MM.1S (cell line): Measurements from ENCODE around the gene HSPA1L.
"Not testable (repeated sequence)": the region's sequence is repeated elsewhere in the genome, so short reads cannot be mapped to it uniquely, and the experiment has no call there.

Source experiments
- DNase-seq: peaks from one replicate; pipeline ENCODE4 v3.0.0-alpha.2; 2015
- H2AFZ ChIP-seq: fragments of 300-600 bp; sonication (generic); 2 replicates; pipeline ENCODE4 v1.6.0; 2016; ENCODE audit warnings: antibody characterized with exemption, low read length
- H3F3A ChIP-seq: fragments of 300-600 bp; sonication (generic); 2 replicates; pipeline ENCODE4 v1.6.1; 2016; ENCODE audit warnings: mild to moderate bottlenecking, antibody characterized with exemption, low read length, moderate library complexity, mixed read lengths; ENCODE audit not compliant: insufficient read depth
- H3K27ac ChIP-seq: fragments of 300-600 bp; sonication (generic); 2 replicates; pipeline ENCODE4 v1.5.1; 2016; ENCODE audit warnings: mild to moderate bottlenecking, low read length
- H3K27me3 ChIP-seq: fragments of 300-600 bp; sonication (generic); replicated peaks from 2 replicates; pipeline ENCODE4 v1.6.0; 2016; ENCODE audit warnings: low read length; ENCODE audit not compliant: insufficient read depth
- H3K36me3 ChIP-seq: fragments of 300-600 bp; sonication (generic); replicated peaks from 2 replicates; pipeline ENCODE4 v1.6.1; 2016; ENCODE audit warnings: mild to moderate bottlenecking, low read length, mixed read lengths; ENCODE audit not compliant: insufficient read depth
- H3K4me1 ChIP-seq: fragments of 300-600 bp; sonication (generic); 2 replicates; pipeline ENCODE4 v1.6.1; 2016; ENCODE audit warnings: low read length, mixed read lengths
- H3K4me2 ChIP-seq: fragments of 300-600 bp; sonication (generic); 2 replicates; pipeline ENCODE4 v1.6.0; 2016; ENCODE audit warnings: low read depth, low read length
- H3K4me3 ChIP-seq: fragments of 300-600 bp; sonication (generic); 2 replicates; pipeline ENCODE4 v1.5.1; 2016; ENCODE audit warnings: low read length, mixed read lengths
- H3K79me2 ChIP-seq: fragments of 300-600 bp; sonication (generic); 2 replicates; pipeline ENCODE4 v1.6.1; 2016; ENCODE audit warnings: mixed run types, low read length, mixed read lengths
- H3K9ac ChIP-seq: fragments of 300-600 bp; sonication (generic); 2 replicates; pipeline ENCODE4 v1.6.1; 2016; ENCODE audit warnings: low read length, mixed read lengths
- H3K9me2 ChIP-seq: fragments of 300-600 bp; sonication (generic); replicated peaks from 2 replicates; pipeline ENCODE4 v1.6.1; 2016; ENCODE audit warnings: mild to moderate bottlenecking, low read length, mixed read lengths; ENCODE audit not compliant: insufficient read depth
- H3K9me3 ChIP-seq: fragments of 300-600 bp; sonication (generic); replicated peaks from 2 replicates; pipeline ENCODE4 v1.6.1; 2016; ENCODE audit warnings: mild to moderate bottlenecking, low read length, mixed read lengths; ENCODE audit not compliant: insufficient read depth
- H4K20me1 ChIP-seq: fragments of 300-600 bp; sonication (generic); 2 replicates; pipeline ENCODE4 v1.6.1; 2016; ENCODE audit warnings: mild to moderate bottlenecking, low read length, moderate library complexity, mixed read lengths; ENCODE audit not compliant: insufficient read depth
- CTCF ChIP-seq: fragments of 300-600 bp; sonication (generic); IDR thresholded peaks from 2 replicates; pipeline ENCODE4 v1.5.1; 2016; ENCODE audit warnings: antibody characterized with exemption, low read length, mixed read lengths
- EZH2 ChIP-seq: fragments of 300-600 bp; sonication (generic); optimal IDR thresholded peaks from 2 replicates; pipeline ENCODE3; 2017; ENCODE audit warnings: low read depth, mild to moderate bottlenecking, antibody characterized with exemption, low read length, mixed read lengths
- EZH2phosphoT487 ChIP-seq: fragments of 300-600 bp; sonication (generic); IDR thresholded peaks from 2 replicates; pipeline ENCODE4 v1.6.1; 2018; ENCODE audit warnings: antibody characterized with exemption, low read length

The HSPA1L gene

GRCh38 chr6:31795616-31796298 is 19.3 kb downstream of the HSPA1L start, which contains the start of gene VARS1:
Gene VARS1, minus strand, starts transcription at chr6:31795752. Its CDS starts 535 bp downstream, at chr6:31795217.
- Histone ChIP-seq H3K9ac (peak within 1 kb of the TSS; percentile 100), H3K79me2 (peaks cover 45% of the 10 kb centered on the region), H3K9me2 (no peaks in the 10 kb centered on the region), H3K36me3 (no peaks in the 10 kb centered on the region), H4K20me1 (no peaks in the 10 kb centered on the region), H2AFZ (peak within 1 kb of the TSS; percentile 46; the same call in 1 of the 2 replicates), H3K27ac (peak within 1 kb of the TSS; percentile 83), H3K27me3 (no peaks in the 10 kb centered on the region), H3K9me3 (no peaks in the 10 kb centered on the region), H3K4me1 (peaks cover 8% of the 10 kb centered on the region), H3K4me2 (peak within 1 kb of the TSS; percentile 84), H3F3A (peaks cover 33% of the 10 kb centered on the region), H3K4me3 (peak within 1 kb of the TSS; percentile 100)
- TF ChIP-seq EZH2 (no peak), CTCF (peak; percentile 69), EZH2phosphoT487 (no peak)
- DNase-seq = peak; percentile 91

- peak overlapping the region; percentile 84 for H3K4me2 ChIP-seq
- TF ChIP-seq EZH2 (no peak), CTCF (no peak), EZH2phosphoT487 (no peak)
- H4K20me1 ChIP-seq = no peaks in the 10 kb centered on the region
- H3K27ac ChIP-seq = peak overlapping the region; percentile 83
- H3K4me1 ChIP-seq = peaks cover 14% of the 10 kb centered on the region
- peak overlapping the region; percentile 46; the same call in 1 of the 2 replicates for H2AFZ ChIP-seq
- H3K27me3 ChIP-seq = no peaks in the 10 kb centered on the region
- DNase-seq = no peak
- no peaks in the 10 kb centered on the region for H3K9me3 ChIP-seq
- no peaks in the 10 kb centered on the region; the same call in 1 of the 2 replicates for H3K36me3 ChIP-seq
- peak overlapping the region; percentile 100 for H3K4me3 ChIP-seq
- H3F3A ChIP-seq = peaks cover 38% of the 10 kb centered on the region
- H3K79me2 ChIP-seq = peaks cover 52% of the 10 kb centered on the region
- no peaks in the 10 kb centered on the region for H3K9me2 ChIP-seq
- peak overlapping the region; percentile 100 for H3K9ac ChIP-seq
Measured at GRCh38 chr6:31794866-31795615, 20.0 kb downstream of the HSPA1L start.

GRCh38 chr6:31794294-31794865 is 20.7 kb downstream of the HSPA1L start:
- Histone ChIP-seq H3K9me2 (no peaks in the 10 kb centered on the region), H3K9me3 (no peaks in the 10 kb centered on the region), H3F3A (peaks cover 43% of the 10 kb centered on the region), H4K20me1 (no peaks in the 10 kb centered on the region), H3K4me1 (peaks cover 16% of the 10 kb centered on the region), H3K9ac (peak overlapping the region; percentile 100), H2AFZ (no peak overlapping the region), H3K4me2 (peak overlapping the region; percentile 84), H3K27ac (peak overlapping the region; percentile 83), H3K36me3 (no peaks in the 10 kb centered on the region; the same call in 1 of the 2 replicates), H3K4me3 (peak overlapping the region; percentile 100), H3K79me2 (peaks cover 52% of the 10 kb centered on the region), H3K27me3 (no peaks in the 10 kb centered on the region)
- TF ChIP-seq EZH2 = no peak
- TF ChIP-seq EZH2phosphoT487 = no peak
- no peak for TF ChIP-seq CTCF
- peak; percentile 30 for DNase-seq

- H3K9me3 ChIP-seq, H3K9me2 ChIP-seq, H4K20me1 ChIP-seq, H3K36me3 ChIP-seq, DNase-seq, H2AFZ ChIP-seq, H3K27me3 ChIP-seq: not testable (repeated sequence)
- H3K4me1 ChIP-seq = peaks cover 19% of the 10 kb centered on the region
- H3F3A ChIP-seq = peaks cover 48% of the 10 kb centered on the region
- H3K27ac ChIP-seq = peak overlapping the region; percentile 83; the same call in 1 of the 2 replicates
- peak overlapping the region; percentile 84 for H3K4me2 ChIP-seq
- H3K9ac ChIP-seq = peak overlapping the region; percentile 100
- peaks cover 52% of the 10 kb centered on the region for H3K79me2 ChIP-seq
- H3K4me3 ChIP-seq = peak overlapping the region; percentile 100
Measured at GRCh38 chr6:31793927-31794245, 21.2 kb downstream of the HSPA1L start.
